Activated naive CD8-positive, alpha-beta T cell treated with anti-CD3 and anti-CD28 coated beads, Interleukin-2, amount 10 ng/mL, durations not matched to agents 7 days and 5 days (primary cell): Measurements from ENCODE around the gene SLC25A51. TPM values are rescaled to one million over a fixed set of nuclear protein-coding genes. Genes with fewer than 3 reads are reported as not detected.
A peak's percentile ranks its signal among the peaks of the same experiment; 100 is the strongest.
"Not testable (repeated sequence)": the region's sequence is repeated elsewhere in the genome, so short reads cannot be mapped to it uniquely, and the experiment has no call there.

Source experiments
- ATAC-seq: fragments of 150-1000 bp; cut with Tn5 transposase; one replicate; pipeline ENCODE4 v1.10.0; 2021; ENCODE audit warnings: low read depth, moderate library complexity
- POLR2A ChIA-PET: fragments of 350-600 bp; sonication (Branson Sonifier 250); formaldehyde crosslinking; loops from one replicate; lab custom pipeline; 2021; ENCODE audit warnings: antibody characterized with exemption; lab: Charles Lee
- DNase-seq: peaks from one replicate; pipeline ENCODE4 v3.0.0; 2021
- H3K27ac Mint-ChIP-seq: one replicate; pipeline ENCODE4 v1.8.0; 2022; ENCODE audit warnings: mild to moderate bottlenecking, mixed read lengths
- H3K27me3 Mint-ChIP-seq: one replicate; pipeline ENCODE4 v1.8.0; 2022; ENCODE audit warnings: mild to moderate bottlenecking, moderate library complexity, mixed read lengths
- H3K36me3 Mint-ChIP-seq: one replicate; pipeline ENCODE4 v1.8.0; 2021; ENCODE audit warnings: mild to moderate bottlenecking, mixed read lengths
- H3K4me1 Mint-ChIP-seq: one replicate; pipeline ENCODE4 v1.8.0; 2021; ENCODE audit warnings: mixed read lengths
- H3K4me3 Mint-ChIP-seq: one replicate; pipeline ENCODE4 v1.8.0; 2022; ENCODE audit warnings: mild to moderate bottlenecking, moderate library complexity, mixed read lengths
- H3K9me3 Mint-ChIP-seq: one replicate; pipeline ENCODE4 v1.8.0; 2021; ENCODE audit warnings: mixed read lengths
- total RNA-seq, 2 experiments: library from RNA; stranded (reverse); gene quantifications; one replicate each; pipeline ENCODE4 v1.2.3, GENCODE V29; 2021

Gene SLC25A51
- total RNA-seq, 2 experiments from 2014 or later: 30.8 to 33.9 TPM

DNA sequence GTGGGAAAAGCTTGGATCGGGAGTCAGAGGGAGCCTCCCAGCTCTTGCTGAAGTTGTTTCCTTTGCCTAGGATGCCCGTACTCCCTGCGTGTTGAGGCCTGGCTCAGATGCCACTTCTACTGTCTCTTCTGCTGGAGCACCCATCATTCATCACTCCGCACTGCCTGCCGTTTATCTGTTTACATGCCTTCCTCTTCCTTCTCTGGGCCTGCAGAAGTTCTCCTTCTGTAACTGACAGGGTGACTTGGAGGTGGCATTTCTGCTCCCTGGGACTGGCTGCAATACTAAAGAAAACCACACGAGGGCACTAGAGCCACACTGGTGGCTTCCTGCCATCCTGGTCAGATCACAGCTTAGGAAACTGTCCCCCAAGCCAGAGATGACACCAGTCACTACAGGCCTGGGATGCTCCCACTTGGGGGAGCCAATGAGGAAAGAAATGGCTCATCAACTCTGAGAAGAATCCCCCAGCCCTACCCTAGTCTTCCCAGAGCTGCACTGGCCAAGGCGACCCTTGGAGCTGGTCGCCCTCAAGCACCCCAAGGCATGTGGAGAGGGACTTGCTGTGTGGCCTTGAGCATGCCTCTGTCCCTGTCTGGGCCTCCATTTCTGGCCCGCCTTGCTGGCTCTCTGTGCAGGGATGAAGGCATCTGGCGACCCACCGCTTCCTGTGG is 9.7 kb upstream of the SLC25A51 start:
- H3K27me3 Mint-ChIP-seq: no peaks in the 10 kb centered on the region
- ATAC-seq: peak; percentile 77
- POLR2A ChIA-PET: interaction anchor here (0.7 to 1.3 kb wide), 2 partner anchors 9 to 155 kb away, joined by 3 to 4 read pairs; no protein-coding TSS in a partner anchor

DNA sequence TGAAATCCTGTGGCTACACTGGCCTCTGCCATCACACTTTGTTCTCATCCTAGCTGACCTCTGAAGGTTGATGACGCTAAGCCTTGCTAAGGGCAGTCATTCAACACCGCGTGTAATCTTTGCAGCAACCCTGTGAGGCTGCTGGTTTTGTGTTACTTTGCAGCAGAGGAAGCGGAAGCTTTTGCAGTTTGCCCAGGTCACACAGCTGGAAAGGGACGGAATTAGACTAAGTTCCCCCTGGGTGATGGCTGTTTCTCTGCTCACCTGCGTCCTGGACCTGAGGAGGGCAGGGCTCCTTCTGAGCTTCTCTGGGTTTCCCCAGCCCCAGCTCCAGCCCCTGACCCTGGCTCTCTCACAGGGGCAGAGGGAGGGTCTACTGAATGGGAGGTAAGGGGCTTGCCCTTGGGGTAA is 7.3 kb upstream of the SLC25A51 start:
- Mint-ChIP-seq H3K27me3 (peaks cover 4% of the 10 kb centered on the region), H3K4me3 (no peak overlapping the region), H3K27ac (no peak overlapping the region), H3K9me3 (no peaks in the 10 kb centered on the region), H3K36me3 (no peaks in the 10 kb centered on the region), H3K4me1 (no peaks in the 10 kb centered on the region)
- no peak for ATAC-seq
- POLR2A ChIA-PET: no interaction called here
- DNase-seq: no peak

More for the DNA sequence above, 9.7 kb upstream of the SLC25A51 start:
- Mint-ChIP-seq H3K36me3 (no peaks in the 10 kb centered on the region), H3K27ac (no peak overlapping the region), H3K4me3 (no peak overlapping the region), H3K4me1 (no peaks in the 10 kb centered on the region), H3K9me3 (no peaks in the 10 kb centered on the region)
- peak; percentile 82 for DNase-seq

DNA sequence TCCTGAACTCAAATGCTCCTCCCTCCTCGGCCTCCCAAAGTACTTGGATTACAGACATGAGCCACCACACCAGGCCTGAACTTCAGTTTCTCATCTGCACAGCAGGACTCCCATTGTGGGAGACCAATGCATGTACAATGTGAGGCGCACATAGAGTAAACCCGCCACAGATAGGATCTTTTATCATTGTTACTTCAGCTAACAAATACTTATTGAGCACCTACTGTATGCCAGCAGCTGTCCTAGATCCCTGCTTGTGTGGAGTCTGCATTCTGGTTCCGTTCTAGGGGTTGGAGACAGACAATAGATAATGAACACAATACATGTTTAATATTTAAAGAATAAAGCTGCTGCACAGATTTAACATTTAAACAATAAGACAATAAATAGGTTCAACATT is 6.3 kb upstream of the SLC25A51 start:
- H3K4me3 Mint-ChIP-seq: no peak overlapping the region
- no peak for DNase-seq
- peaks cover under 1% of the 10 kb centered on the region for H3K4me1 Mint-ChIP-seq
- POLR2A ChIA-PET: no interaction called here
- no peaks in the 10 kb centered on the region for H3K36me3 Mint-ChIP-seq
- no peak overlapping the region for H3K27ac Mint-ChIP-seq
- peaks cover 6% of the 10 kb centered on the region for H3K27me3 Mint-ChIP-seq
- ATAC-seq: no peak
- H3K9me3 Mint-ChIP-seq: no peaks in the 10 kb centered on the region

DNA sequence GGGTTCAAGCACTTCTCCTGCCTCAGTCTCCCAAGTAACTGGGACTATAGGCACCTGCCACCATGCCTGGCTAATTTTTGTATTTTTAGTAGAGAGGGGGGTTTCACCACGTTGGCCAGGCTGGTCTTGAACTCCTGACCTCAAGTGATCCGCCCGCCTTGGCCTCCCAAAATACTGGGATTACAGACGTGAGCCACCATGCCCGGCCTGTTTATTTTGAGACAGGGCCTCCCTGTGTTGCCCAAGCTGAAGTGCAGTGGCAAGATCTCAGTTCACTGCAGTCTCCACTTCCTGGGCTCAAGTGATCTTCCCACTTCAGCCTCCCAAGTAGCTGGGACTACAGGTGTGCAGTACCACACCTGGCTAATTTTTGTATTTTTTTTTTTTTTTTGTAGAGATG is 5.9 kb upstream of the SLC25A51 start:
- H3K4me1 Mint-ChIP-seq, DNase-seq, H3K4me3 Mint-ChIP-seq, ATAC-seq, H3K27ac Mint-ChIP-seq, H3K36me3 Mint-ChIP-seq, H3K27me3 Mint-ChIP-seq, POLR2A ChIA-PET, H3K9me3 Mint-ChIP-seq: not testable (repeated sequence)

DNA sequence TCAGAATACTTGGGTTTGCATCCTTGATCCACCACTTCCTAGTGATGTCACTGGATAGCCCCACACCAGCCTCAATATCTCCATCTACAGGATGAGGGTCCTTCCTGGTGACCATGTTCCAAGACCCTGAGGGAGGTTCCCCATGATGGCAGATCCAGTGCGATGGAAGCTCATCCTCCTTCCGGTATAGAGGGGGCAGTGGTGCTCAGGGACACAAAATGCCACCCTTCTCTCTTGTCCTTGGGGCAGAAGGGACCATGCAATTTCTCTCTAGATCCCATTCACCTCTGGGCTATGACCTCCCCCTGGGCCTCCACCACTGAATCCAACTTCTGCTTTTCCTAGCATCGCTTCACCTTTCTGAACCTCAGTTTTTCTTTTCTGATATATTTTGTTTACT is 5.4 kb upstream of the SLC25A51 start:
- H3K4me3 Mint-ChIP-seq: no peak overlapping the region
- DNase-seq: no peak
- peaks cover 8% of the 10 kb centered on the region for H3K4me1 Mint-ChIP-seq
- POLR2A ChIA-PET: no interaction called here
- no peaks in the 10 kb centered on the region for H3K36me3 Mint-ChIP-seq
- no peak for ATAC-seq
- no peak overlapping the region for H3K27ac Mint-ChIP-seq
- no peaks in the 10 kb centered on the region for H3K9me3 Mint-ChIP-seq
- peaks cover 6% of the 10 kb centered on the region for H3K27me3 Mint-ChIP-seq

DNA sequence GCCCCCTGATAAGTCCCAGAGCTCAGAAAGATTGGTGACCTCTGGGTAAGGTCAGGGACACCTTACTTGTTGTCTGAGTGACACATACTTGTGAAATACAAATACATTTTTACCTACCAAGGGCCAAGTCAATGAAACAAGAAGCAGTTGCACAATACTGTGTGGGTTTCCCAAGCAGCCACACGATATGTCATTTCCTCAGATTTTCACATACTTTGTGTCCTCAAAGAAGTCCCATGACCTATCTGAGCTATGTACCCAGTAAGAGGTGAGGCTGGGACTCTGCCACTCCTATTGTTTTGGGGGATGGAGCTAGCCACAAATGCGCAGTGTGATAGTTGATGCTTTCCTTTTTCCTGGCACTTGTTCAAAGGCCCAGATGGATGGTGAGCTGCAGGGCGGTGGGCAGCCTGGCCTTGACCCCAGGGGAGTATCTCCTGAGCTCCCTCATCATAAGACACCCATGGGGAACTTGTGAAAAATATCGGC is 4.8 kb upstream of the SLC25A51 start:
- no peak for DNase-seq
- Mint-ChIP-seq H3K9me3 (no peaks in the 10 kb centered on the region), H3K4me3 (no peak overlapping the region), H3K27ac (no peak overlapping the region), H3K36me3 (no peaks in the 10 kb centered on the region), H3K27me3 (peaks cover 6% of the 10 kb centered on the region), H3K4me1 (peaks cover 8% of the 10 kb centered on the region)
- POLR2A ChIA-PET: no interaction called here
- no peak for ATAC-seq

DNA sequence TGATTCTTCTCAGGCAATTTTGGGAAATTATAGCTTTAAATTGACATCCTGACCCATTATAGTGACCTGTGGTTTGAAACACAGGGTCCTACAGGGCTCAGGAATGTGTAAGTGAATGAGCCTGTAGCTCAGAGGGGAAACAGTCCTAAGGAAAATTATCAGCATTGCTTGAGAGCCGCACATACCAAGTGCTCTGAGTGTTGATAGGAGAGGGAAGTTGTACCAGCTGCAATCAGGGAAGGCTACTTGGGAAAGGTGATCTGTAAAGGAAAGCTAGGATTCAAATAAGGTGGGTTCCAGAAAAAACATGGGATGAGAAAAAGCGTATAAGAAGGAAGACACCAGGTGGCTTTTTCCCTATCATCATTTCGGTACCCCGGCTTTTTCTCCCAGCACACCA is 4.4 kb upstream of the SLC25A51 start:
- Mint-ChIP-seq H3K9me3 (no peaks in the 10 kb centered on the region), H3K4me1 (peaks cover 8% of the 10 kb centered on the region), H3K27me3 (peaks cover 6% of the 10 kb centered on the region), H3K27ac (no peak overlapping the region), H3K36me3 (no peaks in the 10 kb centered on the region), H3K4me3 (no peak overlapping the region)
- DNase-seq (no peak), ATAC-seq (no peak)
- POLR2A ChIA-PET: no interaction called here

DNA sequence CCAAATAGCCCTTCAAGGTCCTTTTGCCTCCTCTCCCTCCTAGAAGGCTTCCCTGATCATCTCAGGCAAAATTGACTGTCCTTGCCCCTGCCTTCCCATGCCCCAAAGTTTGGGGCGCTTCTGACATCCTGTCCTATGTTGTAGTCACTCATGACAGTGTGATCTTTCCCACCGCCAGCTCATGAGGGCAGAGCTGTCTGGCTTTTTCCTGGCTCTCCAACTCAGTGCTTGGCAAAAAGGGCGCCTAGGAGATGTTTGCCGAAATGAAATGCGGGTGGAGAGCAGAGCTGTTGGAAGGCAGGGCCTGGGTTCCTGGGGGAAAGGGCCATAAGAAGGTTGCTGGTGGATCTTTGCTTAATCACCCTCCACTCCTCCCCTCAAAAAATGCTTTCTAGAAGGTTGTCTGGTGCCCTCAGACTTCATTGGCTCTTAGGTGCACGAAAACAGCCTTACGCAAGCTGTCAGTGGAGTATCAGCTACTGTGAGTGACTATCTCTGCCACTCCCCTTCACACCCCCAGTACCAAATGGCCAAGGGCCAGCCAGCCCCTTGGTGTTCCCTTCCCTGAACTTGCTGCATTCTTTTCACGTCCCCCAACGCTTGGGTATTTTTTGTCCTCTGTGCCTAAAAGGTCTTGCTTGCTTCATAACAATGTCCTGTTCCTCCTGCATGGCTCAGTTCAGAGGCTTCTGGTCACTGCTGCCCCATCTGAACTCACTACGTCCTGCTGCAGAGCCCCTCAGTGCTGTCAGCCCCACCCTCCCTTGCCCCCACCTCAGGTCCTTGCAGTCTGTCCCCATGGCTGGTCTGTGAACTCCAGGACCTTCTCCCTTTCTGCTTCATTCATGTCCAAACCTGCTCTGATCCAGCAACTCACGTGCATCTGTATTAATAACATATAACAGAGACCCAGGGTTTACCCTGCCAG is 2.6 kb upstream of the SLC25A51 start:
- H3K4me3 Mint-ChIP-seq: peak overlapping the region; percentile 6
- peak overlapping the region; percentile 59 for H3K27ac Mint-ChIP-seq
- peaks cover 21% of the 10 kb centered on the region for H3K4me1 Mint-ChIP-seq
- no peaks in the 10 kb centered on the region for H3K9me3 Mint-ChIP-seq
- POLR2A ChIA-PET: no interaction called here
- H3K36me3 Mint-ChIP-seq: no peaks in the 10 kb centered on the region
- peaks cover 6% of the 10 kb centered on the region for H3K27me3 Mint-ChIP-seq
- no peak for DNase-seq
- ATAC-seq: no peak

DNA sequence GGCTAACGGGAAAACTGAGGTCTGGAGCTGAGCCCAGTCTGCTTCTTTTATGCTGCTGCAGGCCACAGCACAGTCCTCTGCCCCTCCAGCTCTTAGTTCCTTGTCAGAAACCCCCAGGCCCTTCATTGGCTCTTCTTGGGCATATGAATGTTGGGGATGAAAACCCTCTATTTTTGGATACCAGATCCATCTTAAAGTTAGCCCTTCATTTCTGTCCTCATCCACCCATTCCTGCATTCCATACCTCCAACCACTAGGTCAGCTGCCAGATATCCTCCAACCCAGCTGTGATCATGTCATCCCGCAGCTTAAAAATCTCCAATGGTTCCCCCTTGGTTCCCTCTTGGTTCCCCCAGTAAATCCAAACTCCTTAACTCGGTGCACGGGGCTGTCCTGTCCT is 1.8 kb upstream of the SLC25A51 start:
- ATAC-seq (no peak), DNase-seq (no peak)
- Mint-ChIP-seq H3K27me3 (peaks cover 6% of the 10 kb centered on the region), H3K27ac (peak overlapping the region; percentile 59), H3K4me1 (peaks cover 21% of the 10 kb centered on the region), H3K4me3 (no peak overlapping the region), H3K9me3 (no peaks in the 10 kb centered on the region), H3K36me3 (no peaks in the 10 kb centered on the region)
- POLR2A ChIA-PET: no interaction called here

DNA sequence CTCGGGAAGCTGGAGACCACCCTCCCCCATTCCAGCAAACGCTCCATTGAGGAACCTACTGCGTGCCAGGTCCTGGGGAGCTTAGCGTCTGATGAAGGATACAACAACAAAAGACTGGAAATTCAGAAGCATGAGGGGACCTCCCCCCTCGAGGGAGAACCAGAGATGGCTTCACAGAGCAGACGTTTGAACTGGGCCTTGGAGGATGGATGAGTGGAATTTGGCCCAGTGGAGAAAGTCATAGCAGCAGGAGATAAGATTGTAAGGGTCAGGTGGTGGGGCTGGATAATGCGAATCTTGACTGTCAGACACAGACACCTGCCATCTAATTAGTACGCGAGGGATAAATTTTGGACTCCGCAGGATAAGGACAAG is 1.2 kb upstream of the SLC25A51 start:
- Mint-ChIP-seq H3K4me1 (peaks cover 21% of the 10 kb centered on the region), H3K27ac (peak overlapping the region; percentile 60), H3K4me3 (peak overlapping the region; percentile 90), H3K9me3 (no peaks in the 10 kb centered on the region), H3K27me3 (peaks cover 6% of the 10 kb centered on the region), H3K36me3 (peaks cover 2% of the 10 kb centered on the region)
- ATAC-seq (no peak), DNase-seq (no peak)
- POLR2A ChIA-PET: no interaction called here

DNA sequence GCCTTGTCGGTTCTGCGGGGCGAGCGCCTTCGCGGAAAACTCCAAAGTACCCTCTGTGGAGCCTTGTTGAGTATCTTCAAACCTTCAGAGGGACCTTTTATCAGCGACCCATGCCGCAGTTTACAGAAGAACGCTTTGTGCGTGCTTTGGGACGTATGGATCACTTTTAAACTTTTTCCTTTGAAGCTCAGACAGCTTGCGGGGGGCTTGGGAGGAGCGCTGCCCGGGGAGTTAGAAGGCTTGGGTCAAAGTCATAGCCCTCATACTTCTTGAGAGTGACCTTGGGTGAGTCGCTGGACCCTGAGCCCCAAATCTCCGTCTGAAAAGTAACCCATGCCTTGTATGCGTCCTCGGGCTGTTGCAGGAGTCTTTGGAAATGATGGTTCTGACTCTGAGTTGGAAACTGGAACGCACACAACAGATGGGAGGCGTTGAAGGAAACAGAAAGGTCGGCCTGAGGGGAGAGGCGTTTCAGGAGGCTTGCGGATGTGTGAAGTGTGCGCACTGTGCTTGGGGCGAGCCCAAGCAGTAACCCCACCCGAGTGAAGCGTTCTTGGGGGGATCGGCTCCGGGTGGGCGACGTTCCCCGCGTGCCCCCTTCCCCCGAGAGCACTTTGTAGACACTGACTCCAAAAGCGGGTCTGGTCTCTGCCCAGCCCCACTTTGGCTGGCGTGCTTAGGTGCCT is 661 bp upstream of the SLC25A51 start:
- Mint-ChIP-seq H3K4me1 (peaks cover 21% of the 10 kb centered on the region), H3K4me3 (peak overlapping the region; percentile 90), H3K27me3 (peaks cover 6% of the 10 kb centered on the region), H3K27ac (peak overlapping the region; percentile 90), H3K36me3 (peaks cover 2% of the 10 kb centered on the region), H3K9me3 (no peaks in the 10 kb centered on the region)
- DNase-seq (no peak), ATAC-seq (no peak)
- POLR2A ChIA-PET: interaction anchor here (1.0 kb wide), 1 partner anchor 9 kb away, joined by 4 read pairs; no protein-coding TSS in a partner anchor

DNA sequence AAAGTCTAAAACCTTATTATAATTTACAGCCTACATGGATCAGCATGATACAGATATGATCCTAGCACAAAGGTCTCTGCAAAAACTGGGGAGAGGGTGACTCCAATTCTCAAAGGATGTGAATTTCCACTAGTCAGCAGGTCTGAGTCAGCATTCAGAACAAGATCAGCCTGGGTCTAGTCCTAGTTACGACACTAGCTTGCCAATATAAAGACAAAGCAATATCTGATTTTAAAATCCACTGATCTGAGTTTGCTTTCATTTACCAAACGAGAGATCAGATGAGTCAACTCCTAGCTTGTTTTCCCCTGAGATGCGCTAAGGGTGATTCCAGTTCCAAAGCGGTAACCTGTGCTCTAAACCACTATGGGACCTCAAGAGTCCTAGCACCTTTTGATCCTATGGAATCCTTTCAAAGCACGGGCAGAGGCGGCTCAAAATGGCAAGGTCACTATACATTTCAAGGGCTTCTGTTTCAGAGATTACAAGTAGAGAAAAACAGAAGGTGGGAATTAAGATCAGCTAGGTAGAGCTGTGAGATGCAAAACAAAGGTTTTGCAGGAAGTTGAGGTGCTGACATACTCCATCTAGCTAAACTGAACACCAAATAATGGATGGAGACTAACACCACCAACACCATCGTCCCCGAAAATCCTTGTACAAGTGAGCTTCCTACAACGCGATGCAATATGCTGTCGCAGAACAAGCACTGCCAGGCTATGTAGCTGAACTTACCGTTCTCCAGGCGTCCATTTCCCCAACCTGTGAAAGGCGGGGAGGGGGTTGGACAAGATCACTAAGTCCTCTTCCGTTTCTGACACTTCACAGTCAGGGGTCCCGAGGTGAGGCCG is 906 bp downstream of the SLC25A51 start:
- Mint-ChIP-seq H3K36me3 (peaks cover 2% of the 10 kb centered on the region), H3K27me3 (peaks cover 6% of the 10 kb centered on the region), H3K4me1 (peaks cover 21% of the 10 kb centered on the region), H3K9me3 (no peaks in the 10 kb centered on the region), H3K4me3 (peak overlapping the region; percentile 90), H3K27ac (peak overlapping the region; percentile 84)
- DNase-seq (no peak), ATAC-seq (peak; percentile 12)
- POLR2A ChIA-PET: interaction anchor here (0.7 to 2.8 kb wide), 4 partner anchors 22 to 437 kb away, joined by 3 to 12 read pairs (median 7); partner anchors contain the start of genes DCAF10 and EXOSC3
